ENCODE measurements around the gene TMEM258.
A peak's percentile ranks its signal among the peaks of the same experiment; 100 is the strongest.

Gene TMEM258

GRCh38 chr11:61792310-61793082, at the start of gene TMEM258, which contains the start of gene FEN1:
TMEM258 (minus strand) TSS chr11:61792599; CDS start chr11:61792558, 41 bp downstream.
FEN1 (plus strand) TSS chr11:61792911; CDS start chr11:61795362, 2,451 bp downstream.
- peak; percentile 75 to 82 for DNase-seq (ENCODE audit: low read depth in 2 of 2)

GRCh38 chr11:61841636-61842527, 49.5 kb upstream of the TMEM258 start:
- no peak for DNase-seq (ENCODE audit: low read depth in 2 of 2)

- DNase-seq (ENCODE audit: low read depth in 2 of 2): no peak
Measured at GRCh38 chr11:61840371-61840770, 48.0 kb upstream of the TMEM258 start.

GRCh38 chr11:61839742-61840141, 47.3 kb upstream of the TMEM258 start:
- DNase-seq (ENCODE audit: low read depth in 2 of 2): no peak

- DNase-seq (ENCODE audit: low read depth in 2 of 2): no peak
Measured at GRCh38 chr11:61838921-61839320, 46.5 kb upstream of the TMEM258 start.

GRCh38 chr11:61838501-61838900, 46.1 kb upstream of the TMEM258 start:
- DNase-seq (ENCODE audit: low read depth in 2 of 2): no peak

- DNase-seq (ENCODE audit: low read depth in 2 of 2): no peak
Measured at GRCh38 chr11:61837411-61838005, 45.1 kb upstream of the TMEM258 start.

GRCh38 chr11:61836193-61836592, 43.8 kb upstream of the TMEM258 start:
- DNase-seq (ENCODE audit: low read depth in 2 of 2): no peak

GRCh38 chr11:61834278-61835048, 42.1 kb upstream of the TMEM258 start:
- DNase-seq (ENCODE audit: low read depth in 2 of 2): peak; percentile 34 to 40

GRCh38 chr11:61833926-61834277, 41.5 kb upstream of the TMEM258 start:
- no peak for DNase-seq (ENCODE audit: low read depth in 2 of 2)

GRCh38 chr11:61833471-61833870, 41.1 kb upstream of the TMEM258 start:
- DNase-seq (ENCODE audit: low read depth in 2 of 2): no peak

GRCh38 chr11:61832754-61833153, 40.4 kb upstream of the TMEM258 start:
- DNase-seq (ENCODE audit: low read depth in 2 of 2): no peak

GRCh38 chr11:61832207-61832606, 39.8 kb upstream of the TMEM258 start:
- no peak for DNase-seq (ENCODE audit: low read depth in 2 of 2)

- no peak for DNase-seq (ENCODE audit: low read depth in 2 of 2)
Measured at GRCh38 chr11:61830237-61831105, 38.1 kb upstream of the TMEM258 start.

- no peak for DNase-seq (ENCODE audit: low read depth in 2 of 2)
Measured at GRCh38 chr11:61829806-61830205, 37.4 kb upstream of the TMEM258 start.

GRCh38 chr11:61828629-61829407, 36.4 kb upstream of the TMEM258 start:
- DNase-seq (ENCODE audit: low read depth in 2 of 2): no peak

- no peak for DNase-seq (ENCODE audit: low read depth in 2 of 2)
Measured at GRCh38 chr11:61828379-61828628, 35.9 kb upstream of the TMEM258 start.

GRCh38 chr11:61827571-61828378, 35.4 kb upstream of the TMEM258 start, which contains the start of gene FADS2:
FADS2 (plus strand) TSS chr11:61828300; CDS start chr11:61828391, 91 bp downstream.
- peak; percentile 43 to 68 for DNase-seq (ENCODE audit: low read depth in 2 of 2)

- no peak for DNase-seq (ENCODE audit: low read depth in 2 of 2)
Measured at GRCh38 chr11:61826930-61827570, 34.7 kb upstream of the TMEM258 start.
